MCF 10A (cell line): ENCODE data around the gene TCERG1. TPM values are rescaled to one million over a fixed set of nuclear protein-coding genes. Genes with fewer than 3 reads are reported as not detected.

Experiments
- BruUV-seq: library from RNA; stranded (reverse); fragments of 400-500 nt; replicated peaks from 2 replicates; lab custom pipeline; 2021; lab: Mats Ljungman, UMichigan
- CTCF ChIA-PET: fragments of 300-600 bp; sonication (Branson Sonifier 250); formaldehyde crosslinking; extraction: SDS; loops from one replicate; lab custom pipeline; 2021; ENCODE audit warnings: antibody characterized with exemption, inconsistent platforms; lab: Yijun Ruan, JAX
- POLR2A ChIA-PET: fragments of 300-600, 350-650 bp; sonication (Branson Sonifier 250); formaldehyde crosslinking; extraction: SDS; loops from one replicate; lab custom pipeline; 2020; ENCODE audit warnings: antibody characterized with exemption, inconsistent platforms; lab: Yijun Ruan, JAX
- DNase-seq: peaks from one replicate; pipeline ENCODE4 v3.0.0-alpha.2; 2018; ENCODE audit not compliant: unreplicated experiment
- H3K27ac Mint-ChIP-seq: one replicate; pipeline ENCODE4 v1.8.0; 2022; ENCODE audit warnings: mild to moderate bottlenecking, low read depth, mixed read lengths; ENCODE audit not compliant: unreplicated experiment
- H3K27me3 Mint-ChIP-seq: one replicate; pipeline ENCODE4 v1.8.0; 2022; ENCODE audit warnings: mixed read lengths; ENCODE audit not compliant: insufficient read depth, unreplicated experiment
- H3K36me3 Mint-ChIP-seq: one replicate; pipeline ENCODE4 v1.8.0; 2022; ENCODE audit warnings: mild to moderate bottlenecking, moderate library complexity, mixed read lengths; ENCODE audit not compliant: insufficient read depth, unreplicated experiment
- H3K4me1 Mint-ChIP-seq: one replicate; pipeline ENCODE4 v1.8.0; 2022; ENCODE audit warnings: mixed read lengths; ENCODE audit not compliant: insufficient read depth, unreplicated experiment
- H3K4me3 Mint-ChIP-seq: one replicate; pipeline ENCODE4 v1.8.0; 2022; ENCODE audit warnings: mild to moderate bottlenecking, moderate library complexity, mixed read lengths; ENCODE audit not compliant: unreplicated experiment
- H3K9me3 Mint-ChIP-seq: one replicate; pipeline ENCODE4 v1.8.0; 2022; ENCODE audit warnings: mixed read lengths; ENCODE audit not compliant: unreplicated experiment
- intact Hi-C: fragments of 100-400 bp; cut with micrococcal nuclease; formaldehyde crosslinking; loops from 2 replicates; pipeline ENCODE4 v1.14.1; 2022
- total RNA-seq: library from RNA; stranded (reverse); gene quantifications from 2 replicates; pipeline ENCODE4 v1.2.3, GENCODE V29; 2022
- TF ChIP-seq, protein P1 (sequence below): fragments of 200-600 bp; IDR thresholded peaks from one replicate; pipeline ENCODE4 v1.8.0; 2022; ENCODE audit warnings: antibody characterized with exemption, mild to moderate bottlenecking; ENCODE audit not compliant: unreplicated experiment

TCERG1 gene
- total RNA-seq, 1 experiment from 2014 or later: 134 TPM

DNA sequence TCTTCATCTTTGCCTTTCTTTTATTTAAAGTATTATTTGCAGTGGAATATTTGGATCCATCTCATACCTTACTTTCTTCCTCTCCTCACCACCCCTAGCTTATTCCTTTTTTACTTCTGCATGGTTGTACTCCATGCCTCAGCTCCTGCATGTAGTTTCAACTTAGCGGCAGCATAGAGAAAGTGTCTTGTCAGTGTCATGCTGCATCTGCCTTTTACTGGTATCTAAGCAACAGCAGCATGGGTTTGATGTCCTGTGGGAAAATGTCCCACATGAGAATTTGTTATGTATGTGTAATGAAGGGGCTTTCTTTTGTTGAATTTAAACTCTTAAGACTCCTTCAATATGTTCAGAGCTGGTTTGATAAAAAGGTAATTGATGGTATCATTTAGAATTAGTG lies 20.6 kb downstream of the TCERG1 start:
- Mint-ChIP-seq H3K27me3 (no peaks in the 10 kb centered on the region), H3K36me3 (peaks cover 81% of the 10 kb centered on the region), H3K27ac (no peak overlapping the region), H3K4me1 (peaks cover 27% of the 10 kb centered on the region), H3K4me3 (no peak overlapping the region), H3K9me3 (no peaks in the 10 kb centered on the region)
- TF ChIP-seq, protein P1, sequence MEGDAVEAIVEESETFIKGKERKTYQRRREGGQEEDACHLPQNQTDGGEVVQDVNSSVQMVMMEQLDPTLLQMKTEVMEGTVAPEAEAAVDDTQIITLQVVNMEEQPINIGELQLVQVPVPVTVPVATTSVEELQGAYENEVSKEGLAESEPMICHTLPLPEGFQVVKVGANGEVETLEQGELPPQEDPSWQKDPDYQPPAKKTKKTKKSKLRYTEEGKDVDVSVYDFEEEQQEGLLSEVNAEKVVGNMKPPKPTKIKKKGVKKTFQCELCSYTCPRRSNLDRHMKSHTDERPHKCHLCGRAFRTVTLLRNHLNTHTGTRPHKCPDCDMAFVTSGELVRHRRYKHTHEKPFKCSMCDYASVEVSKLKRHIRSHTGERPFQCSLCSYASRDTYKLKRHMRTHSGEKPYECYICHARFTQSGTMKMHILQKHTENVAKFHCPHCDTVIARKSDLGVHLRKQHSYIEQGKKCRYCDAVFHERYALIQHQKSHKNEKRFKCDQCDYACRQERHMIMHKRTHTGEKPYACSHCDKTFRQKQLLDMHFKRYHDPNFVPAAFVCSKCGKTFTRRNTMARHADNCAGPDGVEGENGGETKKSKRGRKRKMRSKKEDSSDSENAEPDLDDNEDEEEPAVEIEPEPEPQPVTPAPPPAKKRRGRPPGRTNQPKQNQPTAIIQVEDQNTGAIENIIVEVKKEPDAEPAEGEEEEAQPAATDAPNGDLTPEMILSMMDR: no peak
- DNase-seq: no peak
- intact Hi-C loops: no loop called here
- POLR2A ChIA-PET: interaction anchor here (1.1 to 1.5 kb wide), 3 partner anchors 12 to 60 kb away, joined by 3 to 4 read pairs (median 3); partner anchors contain the start of gene TCERG1
- BruUV-seq: no TSS peak
- CTCF ChIA-PET: interaction anchor here (0.8 to 3.4 kb wide), 17 partner anchors 10 to 711 kb away, joined by 3 to 18 read pairs (median 5); no protein-coding TSS in a partner anchor

DNA sequence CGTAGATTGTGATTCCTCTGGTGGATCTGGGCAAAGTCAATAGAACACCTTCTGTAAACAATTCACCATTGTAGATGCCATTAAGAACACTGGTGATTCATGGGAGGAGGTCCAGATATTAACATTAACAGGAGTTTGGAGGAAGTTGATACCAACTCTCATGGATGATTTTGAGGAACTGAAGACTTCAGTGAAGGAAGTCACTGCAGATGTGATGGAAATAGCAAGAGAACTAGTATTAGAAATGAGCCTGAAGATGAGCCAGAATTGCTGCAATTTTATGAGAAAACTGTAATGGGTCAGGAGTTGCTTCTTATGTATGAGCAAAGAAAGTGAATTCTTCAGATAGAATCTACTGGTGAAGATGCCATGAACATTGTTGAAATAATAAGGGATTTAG lies 26.9 kb downstream of the TCERG1 start:
- no peak overlapping the region for H3K27ac Mint-ChIP-seq
- BruUV-seq: no TSS peak
- H3K36me3 Mint-ChIP-seq: peaks cover 83% of the 10 kb centered on the region
- H3K27me3 Mint-ChIP-seq: no peaks in the 10 kb centered on the region
- POLR2A ChIA-PET: interaction anchor here (1.6 kb wide), 1 partner anchor 24 kb away, joined by 3 read pairs; no protein-coding TSS in a partner anchor
- intact Hi-C loops: no loop called here
- CTCF ChIA-PET: interaction anchor here (0.7 to 1.7 kb wide), 5 partner anchors 10 to 51 kb away, joined by 3 to 9 read pairs (median 3); no protein-coding TSS in a partner anchor
- H3K9me3 Mint-ChIP-seq: no peaks in the 10 kb centered on the region
- TF ChIP-seq, protein P1: no peak
- H3K4me3 Mint-ChIP-seq: no peak overlapping the region
- H3K4me1 Mint-ChIP-seq: no peaks in the 10 kb centered on the region
- no peak for DNase-seq

DNA sequence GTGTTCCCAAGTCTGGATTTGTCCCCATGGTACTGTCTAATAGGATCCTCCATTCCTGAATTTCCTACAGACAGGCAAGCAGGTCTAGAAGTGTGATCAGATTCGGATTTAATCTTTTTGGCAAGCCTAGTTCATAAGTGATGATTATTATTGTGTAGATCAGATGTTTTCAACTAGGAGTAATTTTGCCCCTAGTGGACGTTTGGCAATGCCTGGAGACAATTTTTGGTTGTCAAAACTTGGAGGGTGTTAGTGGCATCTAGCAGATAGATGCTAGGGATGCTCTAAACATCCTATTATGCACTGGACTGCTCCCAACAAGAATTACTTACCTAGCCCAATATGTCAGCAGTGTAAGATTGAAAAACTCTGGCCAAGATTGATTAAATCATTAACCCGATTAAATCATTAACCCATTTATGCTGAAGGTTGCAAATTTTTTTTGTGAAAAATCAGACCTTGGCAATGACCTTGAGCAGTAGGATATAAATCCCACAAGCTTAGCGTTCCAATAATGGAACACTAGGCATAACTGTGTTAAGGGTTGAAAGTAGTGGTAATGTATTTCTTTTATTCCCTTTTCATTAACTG lies 28.2 kb downstream of the TCERG1 start:
- ChIA-PET CTCF (interaction anchor here (1.0 to 1.7 kb wide), 4 partner anchors 11 to 16 kb away, joined by 3 to 9 read pairs (median 4); no protein-coding TSS in a partner anchor), POLR2A (no interaction called here)
- peaks cover 88% of the 10 kb centered on the region for H3K36me3 Mint-ChIP-seq

DNA sequence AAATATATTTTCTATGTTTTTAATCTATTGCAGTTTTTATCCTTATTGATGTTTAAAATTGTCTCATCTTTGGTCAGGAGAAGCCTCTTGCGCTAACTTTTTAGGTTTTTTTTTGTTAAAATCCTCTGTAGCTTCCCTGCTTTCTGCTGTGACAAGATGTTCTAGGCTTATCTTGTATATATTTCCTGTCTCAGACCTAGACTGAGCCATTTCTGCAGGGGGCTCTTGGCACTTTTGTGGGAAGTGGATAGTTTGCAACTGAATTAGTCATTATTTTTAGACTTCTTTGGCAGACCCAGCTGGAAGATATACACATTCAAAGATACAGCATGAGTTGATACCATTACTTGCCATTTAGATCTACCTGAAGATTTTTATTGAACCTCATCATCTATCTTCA lies 28.8 kb downstream of the TCERG1 start:
- Mint-ChIP-seq H3K36me3 (peaks cover 86% of the 10 kb centered on the region), H3K27me3 (no peaks in the 10 kb centered on the region), H3K4me3 (no peak overlapping the region), H3K27ac (no peak overlapping the region), H3K4me1 (no peaks in the 10 kb centered on the region), H3K9me3 (no peaks in the 10 kb centered on the region)
- POLR2A ChIA-PET: interaction anchor here (1.6 kb wide), 1 partner anchor 9 kb away, joined by 3 read pairs; no protein-coding TSS in a partner anchor
- TF ChIP-seq, protein P1: no peak
- DNase-seq: no peak
- BruUV-seq: no TSS peak
- CTCF ChIA-PET: interaction anchor here (0.6 to 1.2 kb wide), 3 partner anchors 16 to 319 kb away, joined by 3 to 4 read pairs (median 3); no protein-coding TSS in a partner anchor
- intact Hi-C loops: no loop called here

More for the DNA sequence above, 28.2 kb downstream of the TCERG1 start:
- H3K27ac Mint-ChIP-seq: no peak overlapping the region
- TF ChIP-seq, protein P1: peak; percentile 41
- H3K9me3 Mint-ChIP-seq: no peaks in the 10 kb centered on the region
- no peak for DNase-seq
- intact Hi-C loops: no loop called here
- H3K4me1 Mint-ChIP-seq: no peaks in the 10 kb centered on the region
- no peak overlapping the region for H3K4me3 Mint-ChIP-seq
- no TSS peak for BruUV-seq
- H3K27me3 Mint-ChIP-seq: no peaks in the 10 kb centered on the region
